ENCODE measurements around the gene GRIK4.

The GRIK4 gene

GRCh38 chr11:120642196-120642894, 130.8 kb downstream of the GRIK4 start:
- Histone ChIP-seq H3K27me3 (no peaks in the 10 kb centered on the region), H3K36me3 (no peaks in the 10 kb centered on the region), H3K4me2 (no peak overlapping the region), H3K9me3 (no peaks in the 10 kb centered on the region), H3K27ac (no peak overlapping the region), H3K4me3 (no peak overlapping the region), H4K20me1 (no peaks in the 10 kb centered on the region), H3K9ac (no peak overlapping the region), H3K4me1 (no peaks in the 10 kb centered on the region)
- no peak for TF ChIP-seq Cebpa-rat (IDR thresholded peaks at IDR 0.05)

- H3K4me3 ChIP-seq: no peak overlapping the region
- no peak overlapping the region for H3K9ac ChIP-seq
- no peak overlapping the region for H3K27ac ChIP-seq
- no peaks in the 10 kb centered on the region for H4K20me1 ChIP-seq
- H3K4me2 ChIP-seq: no peak overlapping the region
- no peak for TF ChIP-seq Cebpa-rat (IDR thresholded peaks at IDR 0.05)
- no peaks in the 10 kb centered on the region for H3K9me3 ChIP-seq
- no peaks in the 10 kb centered on the region for H3K4me1 ChIP-seq
- H3K27me3 ChIP-seq: no peaks in the 10 kb centered on the region
- no peaks in the 10 kb centered on the region for H3K36me3 ChIP-seq
Measured at GRCh38 chr11:120643284-120643683, 131.7 kb downstream of the GRIK4 start.

- Histone ChIP-seq H3K27me3 (no peaks in the 10 kb centered on the region), H4K20me1 (no peaks in the 10 kb centered on the region), H3K27ac (no peak overlapping the region), H3K4me2 (no peak overlapping the region), H3K9me3 (no peaks in the 10 kb centered on the region), H3K36me3 (no peaks in the 10 kb centered on the region), H3K4me3 (no peak overlapping the region), H3K9ac (no peak overlapping the region), H3K4me1 (peaks cover 9% of the 10 kb centered on the region; the same call in 1 of the 2 replicates)
- TF ChIP-seq Cebpa-rat (IDR thresholded peaks at IDR 0.05): no peak
Measured at GRCh38 chr11:120645639-120646038, 134.1 kb downstream of the GRIK4 start.

GRCh38 chr11:120646206-120646605, 134.7 kb downstream of the GRIK4 start:
- Histone ChIP-seq H3K9ac (no peak overlapping the region), H3K36me3 (no peaks in the 10 kb centered on the region), H3K4me3 (no peak overlapping the region), H3K27ac (no peak overlapping the region), H3K27me3 (no peaks in the 10 kb centered on the region), H3K9me3 (no peaks in the 10 kb centered on the region), H3K4me1 (peaks cover 9% of the 10 kb centered on the region; the same call in 1 of the 2 replicates), H3K4me2 (no peak overlapping the region), H4K20me1 (no peaks in the 10 kb centered on the region)
- no peak for TF ChIP-seq Cebpa-rat (IDR thresholded peaks at IDR 0.05)

- Histone ChIP-seq H3K27me3 (no peaks in the 10 kb centered on the region), H3K4me2 (no peak overlapping the region), H3K4me1 (peaks cover 9% of the 10 kb centered on the region; the same call in 1 of the 2 replicates), H3K36me3 (no peaks in the 10 kb centered on the region), H3K9ac (no peak overlapping the region), H3K9me3 (no peaks in the 10 kb centered on the region), H3K27ac (no peak overlapping the region), H3K4me3 (no peak overlapping the region), H4K20me1 (no peaks in the 10 kb centered on the region)
- no peak for TF ChIP-seq Cebpa-rat (IDR thresholded peaks at IDR 0.05)
Measured at GRCh38 chr11:120647681-120648080, 136.1 kb downstream of the GRIK4 start.

GRCh38 chr11:120648771-120649170, 137.2 kb downstream of the GRIK4 start:
- Histone ChIP-seq H3K36me3 (no peaks in the 10 kb centered on the region), H3K4me3 (no peak overlapping the region), H3K27me3 (no peaks in the 10 kb centered on the region), H4K20me1 (no peaks in the 10 kb centered on the region), H3K9ac (no peak overlapping the region), H3K4me1 (peaks cover 9% of the 10 kb centered on the region; the same call in 1 of the 2 replicates), H3K9me3 (no peaks in the 10 kb centered on the region), H3K4me2 (no peak overlapping the region), H3K27ac (no peak overlapping the region)
- TF ChIP-seq Cebpa-rat (IDR thresholded peaks at IDR 0.05): no peak

GRCh38 chr11:120649316-120649715, 137.8 kb downstream of the GRIK4 start:
- Histone ChIP-seq H3K27me3 (no peaks in the 10 kb centered on the region), H3K27ac (no peak overlapping the region), H3K4me3 (no peak overlapping the region), H3K9ac (no peak overlapping the region), H3K36me3 (no peaks in the 10 kb centered on the region), H3K9me3 (no peaks in the 10 kb centered on the region), H3K4me2 (no peak overlapping the region), H3K4me1 (peaks cover 9% of the 10 kb centered on the region; the same call in 1 of the 2 replicates), H4K20me1 (no peaks in the 10 kb centered on the region)
- no peak for TF ChIP-seq Cebpa-rat (IDR thresholded peaks at IDR 0.05)

GRCh38 chr11:120651396-120651795, 139.8 kb downstream of the GRIK4 start:
- Histone ChIP-seq H3K4me3 (no peak overlapping the region), H3K9ac (no peak overlapping the region), H3K27ac (no peak overlapping the region), H3K36me3 (no peaks in the 10 kb centered on the region), H3K4me1 (peaks cover 9% of the 10 kb centered on the region; the same call in 1 of the 2 replicates), H4K20me1 (no peaks in the 10 kb centered on the region), H3K9me3 (no peaks in the 10 kb centered on the region), H3K27me3 (no peaks in the 10 kb centered on the region), H3K4me2 (no peak overlapping the region)
- no peak for TF ChIP-seq Cebpa-rat (IDR thresholded peaks at IDR 0.05)

GRCh38 chr11:120651836-120652235, 140.3 kb downstream of the GRIK4 start:
- Histone ChIP-seq H3K4me1 (peaks cover 9% of the 10 kb centered on the region; the same call in 1 of the 2 replicates), H3K4me3 (no peak overlapping the region), H3K9ac (no peak overlapping the region), H4K20me1 (no peaks in the 10 kb centered on the region), H3K27ac (no peak overlapping the region), H3K4me2 (no peak overlapping the region), H3K9me3 (no peaks in the 10 kb centered on the region), H3K36me3 (no peaks in the 10 kb centered on the region), H3K27me3 (no peaks in the 10 kb centered on the region)
- no peak for TF ChIP-seq Cebpa-rat (IDR thresholded peaks at IDR 0.05)

GRCh38 chr11:120652705-120653335, 141.3 kb downstream of the GRIK4 start:
- Histone ChIP-seq H3K27ac (no peak overlapping the region), H3K9me3 (no peaks in the 10 kb centered on the region), H3K4me1 (peaks cover 9% of the 10 kb centered on the region; the same call in 1 of the 2 replicates), H3K4me3 (no peak overlapping the region), H3K36me3 (no peaks in the 10 kb centered on the region), H3K9ac (no peak overlapping the region), H4K20me1 (no peaks in the 10 kb centered on the region), H3K27me3 (no peaks in the 10 kb centered on the region), H3K4me2 (no peak overlapping the region)
- no peak for TF ChIP-seq Cebpa-rat (IDR thresholded peaks at IDR 0.05)
